GM21737 (cell line): ENCODE results near the gene VWA5A.
"Not testable (repeated sequence)": the region's sequence is repeated elsewhere in the genome, so short reads cannot be mapped to it uniquely, and the experiment has no call there.

ENCODE experiments used
- ATAC-seq: cut with Tn5 transposase; IDR thresholded peaks from one replicate; pipeline ENCODE4 v1.9.1; 2021; ENCODE audit warnings: mild to moderate bottlenecking, moderate library complexity; ENCODE audit not compliant: unreplicated experiment

Gene VWA5A

GRCh38 chr11:124093330-124093729 lies 21.9 kb upstream of the VWA5A start:
- ATAC-seq = no peak

- no peak for ATAC-seq
Measured at GRCh38 chr11:124094731-124095130, 20.5 kb upstream of the VWA5A start.

- no peak for ATAC-seq
Measured at GRCh38 chr11:124096364-124096763, 18.9 kb upstream of the VWA5A start.

- no peak for ATAC-seq
Measured at GRCh38 chr11:124098141-124098540, 17.1 kb upstream of the VWA5A start.

GRCh38 chr11:124101737-124102136 lies 13.5 kb upstream of the VWA5A start:
- no peak for ATAC-seq

GRCh38 chr11:124108156-124108555 lies 7.1 kb upstream of the VWA5A start:
- ATAC-seq = no peak

GRCh38 chr11:124109377-124109776 lies 5.9 kb upstream of the VWA5A start:
- no peak for ATAC-seq

GRCh38 chr11:124110201-124110600 lies 5.0 kb upstream of the VWA5A start:
- no peak for ATAC-seq

- no peak for ATAC-seq
Measured at GRCh38 chr11:124113890-124114289, 1.4 kb upstream of the VWA5A start.

- ATAC-seq = no peak
Measured at GRCh38 chr11:124115782-124116616, 749 bp downstream of the VWA5A start.

- no peak for ATAC-seq
Measured at GRCh38 chr11:124119103-124119502, 3.9 kb downstream of the VWA5A start.

GRCh38 chr11:124120891-124121290 lies 5.6 kb downstream of the VWA5A start:
- ATAC-seq = no peak

GRCh38 chr11:124122123-124122522 lies 6.9 kb downstream of the VWA5A start:
- no peak for ATAC-seq

GRCh38 chr11:124123622-124124021 lies 8.4 kb downstream of the VWA5A start:
- ATAC-seq = no peak

GRCh38 chr11:124127134-124127533 lies 11.9 kb downstream of the VWA5A start:
- ATAC-seq = not testable (repeated sequence)

- ATAC-seq = no peak
Measured at GRCh38 chr11:124143034-124143433, 27.8 kb downstream of the VWA5A start.

- ATAC-seq = no peak
Measured at GRCh38 chr11:124147951-124148350, 32.7 kb downstream of the VWA5A start.

GRCh38 chr11:124150684-124151083 lies 35.4 kb downstream of the VWA5A start:
- no peak for ATAC-seq

- no peak for ATAC-seq
Measured at GRCh38 chr11:124152770-124153407, 37.6 kb downstream of the VWA5A start.

GRCh38 chr11:124153821-124154220 lies 38.6 kb downstream of the VWA5A start:
- no peak for ATAC-seq

- no peak for ATAC-seq
Measured at GRCh38 chr11:124159481-124159880, 44.2 kb downstream of the VWA5A start.

GRCh38 chr11:124160986-124161385 lies 45.7 kb downstream of the VWA5A start:
- ATAC-seq = no peak
